D721Med (cell line): Measurements from ENCODE around the gene KIF22.

Experiments used
- DNase-seq: peaks from one replicate; pipeline ENCODE4 v3.0.0; 2011; ENCODE audit warnings: low spot score; ENCODE audit not compliant: insufficient read length
- FAIRE-seq: peaks from 2 replicates; lab custom pipeline; 2011; peaks lifted over from hg19 to GRCh38; lab: Jason Lieb, UNC
- CTCF ChIP-seq: IDR thresholded peaks from 2 replicates; pipeline ENCODE4 v1.5.1; 2012; ENCODE audit warnings: mild to moderate bottlenecking, control low read depth; ENCODE audit not compliant: insufficient read depth; ENCODE audit errors: missing control alignments

Gene KIF22

GRCh38 chr16:29790183-29790948 lies at the start of gene KIF22:
KIF22 (plus strand) TSS chr16:29790751; CDS start chr16:29790760, 9 bp downstream.
- FAIRE-seq (no peak), DNase-seq (peak; percentile 98)
- TF ChIP-seq CTCF: peak; percentile 57

- no peak for FAIRE-seq
- no peak for TF ChIP-seq CTCF
- no peak for DNase-seq
These were observed 47.8 kb upstream of the KIF22 start for GRCh38 chr16:29742683-29743275.

GRCh38 chr16:29743475-29743826 lies 47.1 kb upstream of the KIF22 start:
- DNase-seq (no peak), FAIRE-seq (no peak)
- TF ChIP-seq CTCF: no peak

GRCh38 chr16:29743827-29744531 lies 46.6 kb upstream of the KIF22 start:
- no peak for DNase-seq
- no peak for TF ChIP-seq CTCF
- no peak for FAIRE-seq

- FAIRE-seq: no peak
- no peak for TF ChIP-seq CTCF
- no peak for DNase-seq
These were observed 45.9 kb upstream of the KIF22 start for GRCh38 chr16:29744541-29745101.

- no peak for FAIRE-seq
- no peak for TF ChIP-seq CTCF
- DNase-seq: no peak
These were observed 45.3 kb upstream of the KIF22 start for GRCh38 chr16:29745121-29745852.
